H1 (cell line): Measurements from ENCODE around the gene KRT5. TPM values are rescaled to one million over a fixed set of nuclear protein-coding genes. Genes with fewer than 3 reads are reported as not detected.

Experiments
- CTCF ChIA-PET: fragments of 300-600 bp; sonication (Branson Sonifier 250); formaldehyde crosslinking; loops from one replicate; lab custom pipeline; 2021; ENCODE audit not compliant: partially characterized antibody; lab: Charles Lee
- POLR2A ChIA-PET: fragments of 300-600 bp; sonication (Branson Sonifier 250); formaldehyde crosslinking; loops from one replicate; lab custom pipeline; 2021; ENCODE audit warnings: inconsistent platforms; ENCODE audit not compliant: partially characterized antibody; lab: Charles Lee
- DNase-seq, 2 experiments: peaks; one replicate each; pipeline versions ENCODE4 v3.0.0 to v3.0.0-alpha.2; 2010 to 2022; ENCODE audit warnings: low spot score in 2 of 2, low read depth in 1 of 2, mixed read lengths in 1 of 2
- FAIRE-seq: peaks from 2 replicates; lab custom pipeline; 2011; peaks lifted over from hg19 to GRCh38; lab: Jason Lieb, UNC
- H2AFZ ChIP-seq: 2 replicates; pipeline ENCODE4 v1.8.1; 2012; ENCODE audit warnings: low read length, inconsistent platforms
- H2AK5ac ChIP-seq: 2 replicates; pipeline ENCODE4 v1.6.1; 2013; ENCODE audit warnings: low read depth, low read length
- H2BK120ac ChIP-seq: replicated peaks from 2 replicates; pipeline ENCODE3; 2013; ENCODE audit warnings: low read depth, low read length, inconsistent platforms
- H2BK12ac ChIP-seq: 2 replicates; pipeline ENCODE4 v1.6.1; 2013; ENCODE audit warnings: low read depth, low read length
- H2BK15ac ChIP-seq: 2 replicates; pipeline ENCODE4 v1.6.1; 2013; ENCODE audit warnings: low read length
- H2BK20ac ChIP-seq: 2 replicates; pipeline ENCODE4 v1.6.1; 2013; ENCODE audit warnings: low read length
- H2BK5ac ChIP-seq: 2 replicates; pipeline ENCODE4 v1.6.1; 2013; ENCODE audit warnings: low read depth, low read length
- H3K14ac ChIP-seq: 2 replicates; pipeline ENCODE4 v1.6.1; 2013; ENCODE audit warnings: inconsistent platforms; ENCODE audit not compliant: insufficient read length
- H3K18ac ChIP-seq: 2 replicates; pipeline ENCODE4 v1.6.1; 2013; ENCODE audit warnings: low read length; ENCODE audit errors: extremely low read depth
- H3K23ac ChIP-seq: 2 replicates; pipeline ENCODE4 v1.6.1; 2013; ENCODE audit warnings: inconsistent platforms; ENCODE audit not compliant: insufficient read length
- H3K23me2 ChIP-seq: 2 replicates; pipeline ENCODE4 v1.6.1; 2013; ENCODE audit warnings: low read depth, low read length
- H3K27ac ChIP-seq: 2 replicates; pipeline ENCODE4 v1.6.1; 2011; ENCODE audit warnings: low read depth, low read length, inconsistent platforms
- H3K27me3 ChIP-seq, 4 experiments: replicated peaks in 1 of 4; 1 replicate in 1 of 4; 2 replicates in 3 of 4; pipeline versions ENCODE4 v1.6.1 to v1.8.1; 2011 to 2013; ENCODE audit warnings: low read length in 3 of 4, mild to moderate bottlenecking in 3 of 4, inconsistent platforms in 2 of 4, mixed read lengths in 2 of 4, moderate library complexity in 1 of 4; ENCODE audit not compliant: control insufficient read depth in 3 of 4, insufficient read depth in 3 of 4; ENCODE audit errors: extremely low read depth in 1 of 4
- H3K36me3 ChIP-seq, 4 experiments: 2 replicates each; pipeline versions ENCODE4 v1.6.1 to v1.8.1; 2011 to 2013; ENCODE audit warnings: mild to moderate bottlenecking in 4 of 4, low read length in 3 of 4, moderate library complexity in 2 of 4, control low read depth in 1 of 4, inconsistent platforms in 1 of 4; ENCODE audit not compliant: insufficient read depth in 4 of 4, control insufficient read depth in 2 of 4
- H3K4ac ChIP-seq: replicated peaks from 2 replicates; pipeline ENCODE3; 2013; ENCODE audit warnings: low read length, low read depth, mixed read lengths, inconsistent platforms; ENCODE audit not compliant: insufficient read length
- H3K4me1 ChIP-seq, 4 experiments: replicated peaks in 1 of 4; 1 replicate in 1 of 4; 2 replicates in 3 of 4; pipeline versions ENCODE4 v1.6.1 to v1.8.1; 2011 to 2013; ENCODE audit warnings: low read length in 3 of 4, inconsistent platforms in 2 of 4, mixed read lengths in 1 of 4; ENCODE audit not compliant: insufficient read depth in 4 of 4, control insufficient read depth in 3 of 4
- H3K4me2 ChIP-seq, 2 experiments: 2 replicates each; pipeline versions ENCODE4 v1.6.1 to v1.8.1; 2011 to 2013; ENCODE audit warnings: low read depth in 2 of 2, low read length in 2 of 2, control low read depth in 1 of 2, inconsistent platforms in 1 of 2, mild to moderate bottlenecking in 1 of 2; ENCODE audit not compliant: insufficient read depth in 1 of 2
- H3K4me3 ChIP-seq, 4 experiments: fragments of 200-600, 300-600 bp in 1 of 4; sonication (generic), shearing (Covaris generic), sonication (Bioruptor Twin) in 1 of 4; 2 replicates each; pipeline versions ENCODE4 v1.5.1 to v1.8.1; 2011 to 2016; ENCODE audit warnings: low read length in 4 of 4, low read depth in 3 of 4, control low read depth in 2 of 4, inconsistent platforms in 2 of 4, mild to moderate bottlenecking in 2 of 4, mixed read lengths in 1 of 4, moderate library complexity in 1 of 4; ENCODE audit not compliant: insufficient read depth in 2 of 4; ENCODE audit errors: extremely low read depth in 1 of 4
- H3K56ac ChIP-seq: replicated peaks from 2 replicates; pipeline ENCODE3; 2013; ENCODE audit warnings: low read depth, mild to moderate bottlenecking, mixed read lengths, low read length, inconsistent platforms; ENCODE audit not compliant: insufficient read length
- H3K79me1 ChIP-seq: 2 replicates; pipeline ENCODE4 v1.6.1; 2013; ENCODE audit warnings: low read depth, low read length, control low read depth
- H3K79me2 ChIP-seq, 2 experiments: 2 replicates each; pipeline versions ENCODE4 v1.6.1 to v1.8.1; 2012 to 2013; ENCODE audit warnings: low read length in 2 of 2, mild to moderate bottlenecking in 2 of 2, inconsistent platforms in 1 of 2; ENCODE audit not compliant: insufficient read depth in 2 of 2, control insufficient read depth in 1 of 2
- H3K9ac ChIP-seq, 4 experiments: replicated peaks in 1 of 4; 1 replicate in 1 of 4; 2 replicates in 3 of 4; pipeline versions ENCODE4 v1.6.1 to v1.8.1; 2011 to 2013; ENCODE audit warnings: low read depth in 3 of 4, low read length in 3 of 4, control low read depth in 2 of 4, mild to moderate bottlenecking in 2 of 4, moderate library complexity in 2 of 4, inconsistent platforms in 1 of 4; ENCODE audit errors: extremely low read depth in 1 of 4
- H3K9me3 ChIP-seq, 2 experiments: 2 replicates each; pipeline versions ENCODE4 v1.6.1 to v1.8.1; 2012 to 2013; ENCODE audit warnings: mild to moderate bottlenecking in 2 of 2, moderate library complexity in 2 of 2, control low read depth in 1 of 2, inconsistent platforms in 1 of 2, low read depth in 1 of 2, low read length in 1 of 2, mixed read lengths in 1 of 2; ENCODE audit not compliant: insufficient read depth in 2 of 2
- H4K20me1 ChIP-seq, 2 experiments: replicated peaks in 1 of 2; 2 replicates each; pipeline versions ENCODE3 to v1.8.1; 2011 to 2013; ENCODE audit warnings: inconsistent platforms in 2 of 2, low read length in 2 of 2, mild to moderate bottlenecking in 1 of 2; ENCODE audit not compliant: insufficient read depth in 2 of 2, control insufficient read depth in 1 of 2
- H4K5ac ChIP-seq: 2 replicates; pipeline ENCODE4 v1.6.1; 2013; ENCODE audit warnings: low read length, low read depth, mixed read lengths, inconsistent platforms; ENCODE audit not compliant: insufficient read length
- H4K8ac ChIP-seq: 2 replicates; pipeline ENCODE4 v1.8.0; 2013; ENCODE audit warnings: mild to moderate bottlenecking, moderate library complexity, low read length, inconsistent platforms; ENCODE audit not compliant: insufficient read depth; ENCODE audit errors: extremely low read depth
- H4K91ac ChIP-seq: replicated peaks from 2 replicates; pipeline ENCODE3; 2013; ENCODE audit warnings: low read length, mixed read lengths, inconsistent platforms; ENCODE audit not compliant: insufficient read length
- CREB1 ChIP-seq: IDR thresholded peaks from 2 replicates; pipeline ENCODE4 v1.6.1; 2012; ENCODE audit warnings: inconsistent platforms
- EP300 ChIP-seq, 2 experiments: IDR thresholded peaks; 1 replicate in 1 of 2; 2 replicates in 1 of 2; pipeline ENCODE4 v1.6.1; 2011 to 2012; ENCODE audit warnings: low read depth in 2 of 2, low read length in 2 of 2, mild to moderate bottlenecking in 2 of 2, borderline replicate concordance in 1 of 2, inconsistent platforms in 1 of 2, moderate library complexity in 1 of 2
- NANOG ChIP-seq: IDR thresholded peaks from 2 replicates; pipeline ENCODE4 v1.6.1; 2011; ENCODE audit warnings: low read length, low read depth, mild to moderate bottlenecking, inconsistent platforms; ENCODE audit not compliant: insufficient read depth, poor library complexity, severe bottlenecking
- SIN3A ChIP-seq, 2 experiments: IDR thresholded peaks in 1 of 2; conservative IDR thresholded peaks in 1 of 2; 2 replicates each; pipeline ENCODE4 v1.6.1; 2011 to 2012; ENCODE audit warnings: low read length in 2 of 2, improper control_type of control experiment in 1 of 2, low read depth in 1 of 2, mild to moderate bottlenecking in 1 of 2
- SP4 ChIP-seq: IDR thresholded peaks from 2 replicates; pipeline ENCODE4 v1.6.1; 2012; ENCODE audit warnings: low read length, inconsistent platforms
- TCF12 ChIP-seq: IDR thresholded peaks from 2 replicates; pipeline ENCODE4 v1.6.1; 2011; ENCODE audit warnings: low read depth, mild to moderate bottlenecking, low read length
- TEAD4 ChIP-seq: IDR thresholded peaks from 2 replicates; pipeline ENCODE4 v1.6.1; 2012; ENCODE audit warnings: low read depth, low read length, inconsistent platforms, mixed read lengths
- WGBS, 2 experiments: shearing (Covaris generic) in 1 of 2; methylation state at CpG; one replicate each; pipeline versions ENCODE4 v1.1.6 to v1.1.7; 2013 to 2015; ENCODE audit warnings: low lambda C conversion rate in 2 of 2, mixed read lengths in 2 of 2, inconsistent platforms in 1 of 2, low coverage in 1 of 2, missing lambda C conversion rate in 1 of 2; ENCODE audit not compliant: insufficient replicate concordance in 2 of 2, insufficient coverage in 1 of 2, insufficient read length in 1 of 2; ENCODE audit errors: extremely low coverage in 1 of 2, missing lambda C conversion rate in 1 of 2; 5-methylcytosine and 5-hydroxymethylcytosine counted together
- polyA plus RNA-seq, 7 experiments: library from polyadenylated mRNA; depleted of rRNA in 3 of 7; stranded (reverse) in 5 of 7; unstranded in 2 of 7; fragments of >200 nt in 5 of 7; fragments of 200-250 nt in 2 of 7; gene quantifications; 1 replicate in 5 of 7; 2 replicates in 1 of 7; 4 replicates in 1 of 7; pipeline versions ENCODE4 v1.2.1 to v1.2.3, GENCODE V29; 2011 to 2013; ENCODE audit warnings: missing spikeins in 2 of 7, mixed read lengths in 2 of 7
- total RNA-seq: library from RNA; stranded (reverse); fragmentation: NEBNext Ultra II Directional; extraction: Animal tissue kit (Norgen Biotek cat#: 25700); gene quantifications from 2 replicates; pipeline ENCODE4 v1.2.1, GENCODE V29; 2021

KRT5 gene
- total and polyA plus RNA-seq, 2 of the 8 experiments (the other 6 are each of a cell fraction or from before 2014, with no cell fraction given): 0.18 TPM; not detected in 1

DNA sequence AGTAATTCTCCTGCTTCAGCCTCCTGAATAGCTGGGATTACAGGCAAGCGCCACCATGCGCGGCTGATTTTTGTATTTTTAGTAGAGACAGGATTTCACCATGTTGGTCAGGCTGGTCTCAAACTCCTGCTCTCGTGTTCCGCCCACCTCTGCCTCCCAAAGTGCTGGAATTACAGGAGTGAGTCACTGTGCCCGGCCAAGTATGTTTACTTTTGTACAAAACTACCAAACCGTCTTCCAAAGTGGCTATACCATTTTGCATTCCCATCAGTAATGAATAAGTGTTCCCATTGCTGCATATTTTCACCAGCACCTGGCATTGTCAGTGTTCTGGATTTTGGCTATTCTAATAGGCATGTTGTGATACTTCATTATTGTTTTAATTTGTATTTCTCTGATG lies 18.7 kb downstream of the KRT5 start:
- WGBS, 2 experiments: 87% methylated on average over 7 of the region's 7 CpGs; no CpG with 5 or more reads in 1 of the 2 experiments
- Histone ChIP-seq H2BK12ac (no peak overlapping the region), H4K8ac (no peak overlapping the region), H3K23me2 (no peaks in the 10 kb centered on the region; the same call in 1 of the 2 replicates), H3K18ac (no peak overlapping the region), H3K27me3 (no peaks in the 10 kb centered on the region; a peak in 1 of 7 replicates), H3K4ac (no peak overlapping the region), H2BK20ac (no peak overlapping the region), H2AFZ (no peak overlapping the region), H4K5ac (no peak overlapping the region), H3K79me1 (no peaks in the 10 kb centered on the region), H3K56ac (no peak overlapping the region), H2AK5ac (no peak overlapping the region), H4K20me1 (no peaks in the 10 kb centered on the region), H2BK5ac (no peak overlapping the region), H3K4me2 (no peak overlapping the region), H3K23ac (no peak overlapping the region), H3K79me2 (no peaks in the 10 kb centered on the region), H3K4me3 (no peak overlapping the region), H2BK15ac (no peak overlapping the region), H2BK120ac (no peak overlapping the region), H3K9me3 (no peaks in the 10 kb centered on the region), H3K27ac (no peak overlapping the region), H3K14ac (no peak overlapping the region), H3K36me3 (no peaks in the 10 kb centered on the region), H3K4me1 (peaks cover 0 to 4% (median 1%) of the 10 kb centered on the region in 4 experiments; a peak in 3 of 7 replicates), H4K91ac (no peak overlapping the region), H3K9ac (no peak overlapping the region)
- TF ChIP-seq SIN3A (conservative IDR thresholded peaks at IDR 0.05 in 1 of 2, IDR thresholded peaks at IDR 0.05 in 1 of 2; ENCODE audit: low read depth in 1 of 2, low read length in 2 of 2): no peak
- TF ChIP-seq EP300 (IDR thresholded peaks at IDR 0.05; ENCODE audit: borderline replicate concordance in 1 of 2, low read depth in 2 of 2, low read length in 2 of 2): no peak
- no peak for TF ChIP-seq NANOG
- TF ChIP-seq CREB1: no peak
- no peak for TF ChIP-seq SP4
- TF ChIP-seq TEAD4: no peak
- no peak for TF ChIP-seq TCF12
- ChIA-PET POLR2A (no interaction called here), CTCF (interaction anchor here (1.1 to 3.1 kb wide), 3 partner anchors 13 to 106 kb away, joined by 3 to 20 read pairs (median 3); no protein-coding TSS in a partner anchor)
- DNase-seq (no peak), FAIRE-seq (no peak)
